Activated naive CD4-positive, alpha-beta T cell treated with anti-CD3 and anti-CD28 coated beads for 36 hours (primary cell): ENCODE data around the gene PMVK. TPM values are rescaled to one million over a fixed set of nuclear protein-coding genes. Genes with fewer than 3 reads are reported as not detected.

Source experiments
- CTCF ChIA-PET: fragments of 350-600 bp; sonication (Branson Sonifier 250); formaldehyde crosslinking; loops from one replicate; lab custom pipeline; 2021; ENCODE audit warnings: antibody characterized with exemption; lab: Charles Lee
- DNase-seq: peaks from one replicate; pipeline ENCODE4 v3.0.0-alpha.2; 2020
- H3K27ac Mint-ChIP-seq: one replicate; pipeline ENCODE4 v1.8.0; 2021; ENCODE audit warnings: mild to moderate bottlenecking, mixed read lengths
- H3K27me3 Mint-ChIP-seq: one replicate; pipeline ENCODE4 v1.8.0; 2021; ENCODE audit warnings: low read depth, mixed read lengths
- H3K36me3 Mint-ChIP-seq: one replicate; pipeline ENCODE4 v1.8.0; 2021; ENCODE audit warnings: low read depth, mixed read lengths
- H3K4me1 Mint-ChIP-seq: one replicate; pipeline ENCODE4 v1.8.0; 2021; ENCODE audit warnings: low read depth, mixed read lengths
- H3K4me3 Mint-ChIP-seq: one replicate; pipeline ENCODE4 v1.8.0; 2021; ENCODE audit warnings: mild to moderate bottlenecking, moderate library complexity, mixed read lengths
- H3K9me3 Mint-ChIP-seq: one replicate; pipeline ENCODE4 v1.8.0; 2021; ENCODE audit warnings: mixed read lengths
- intact Hi-C: fragments of 100-400 bp; cut with micrococcal nuclease; formaldehyde crosslinking; loops from one replicate; pipeline ENCODE4 v1.15.1; 2023
- total RNA-seq, 2 experiments: library from RNA; stranded (reverse); gene quantifications; one replicate each; pipeline ENCODE4 v1.2.3, GENCODE V29; 2021

PMVK gene
- total RNA-seq, 2 experiments from 2014 or later, result 29.8 to 30.5 TPM

DNA sequence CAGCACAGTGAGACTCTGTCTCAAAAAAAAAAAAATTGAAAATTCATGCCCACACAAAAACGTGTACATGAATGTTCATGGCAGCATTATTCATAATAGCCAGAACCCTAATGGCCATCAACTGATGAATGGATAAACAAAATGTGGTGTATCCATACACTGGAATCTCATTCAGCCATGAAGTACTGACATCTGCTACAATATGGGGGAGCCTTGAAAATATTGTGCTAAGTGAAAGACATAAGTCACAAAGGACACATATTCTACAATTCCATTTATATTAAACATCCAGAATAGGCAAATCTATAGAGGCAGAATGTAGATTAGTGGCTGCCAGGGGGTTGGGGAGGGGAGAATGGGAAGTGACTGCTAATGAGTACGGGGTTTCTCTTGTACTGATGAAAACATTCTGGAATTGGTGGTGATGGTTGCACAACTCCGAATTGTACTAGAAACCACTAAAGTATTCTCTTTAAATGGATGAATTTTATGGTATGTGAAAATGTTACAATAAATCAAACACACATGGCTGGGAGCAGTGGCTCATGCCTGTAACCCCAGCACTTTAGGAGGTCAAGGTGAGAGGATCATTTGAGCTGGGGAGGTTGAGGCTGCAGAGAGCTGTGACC lies 33.5 kb downstream of the PMVK start:
- Mint-ChIP-seq H3K4me1 (no peaks in the 10 kb centered on the region), H3K27me3 (no peaks in the 10 kb centered on the region), H3K9me3 (no peaks in the 10 kb centered on the region), H3K36me3 (no peaks in the 10 kb centered on the region), H3K4me3 (no peak overlapping the region), H3K27ac (no peak overlapping the region)
- CTCF ChIA-PET, result no interaction called here
- DNase-seq, result no peak
- intact Hi-C loops, result no loop called here

- Mint-ChIP-seq H3K36me3 (no peaks in the 10 kb centered on the region), H3K4me3 (no peak overlapping the region), H3K9me3 (no peaks in the 10 kb centered on the region), H3K4me1 (no peaks in the 10 kb centered on the region), H3K27ac (no peak overlapping the region), H3K27me3 (no peaks in the 10 kb centered on the region)
- DNase-seq, result no peak
- CTCF ChIA-PET, result no interaction called here
- intact Hi-C loops, result no loop called here
These were observed 34.9 kb downstream of the PMVK start for GRCh38 chr1:154901591-154901990.

DNA sequence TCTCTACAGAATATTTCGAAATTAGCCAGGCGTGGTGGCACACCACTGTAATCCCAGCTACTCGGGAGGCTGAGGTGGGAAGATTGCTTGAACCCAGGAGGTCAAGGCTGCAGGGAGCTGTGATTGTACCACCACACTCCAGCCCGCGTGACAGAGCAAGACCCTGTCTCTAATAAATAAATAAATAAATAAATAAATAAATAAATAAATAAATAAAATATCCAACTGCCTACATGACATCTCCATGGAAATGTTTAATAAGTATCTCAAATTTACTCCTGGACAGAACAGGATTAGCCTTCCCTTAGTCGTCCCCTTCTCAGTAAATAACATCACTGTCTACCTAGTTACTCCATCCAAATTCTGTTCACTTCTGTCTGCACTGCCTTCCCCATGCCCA lies 37.5 kb downstream of the PMVK start:
- intact Hi-C loops, result no loop called here
- no peak for DNase-seq
- CTCF ChIA-PET, result no interaction called here
- H3K4me3 Mint-ChIP-seq, result no peak overlapping the region
- H3K9me3 Mint-ChIP-seq, result no peaks in the 10 kb centered on the region
- H3K4me1 Mint-ChIP-seq, result no peaks in the 10 kb centered on the region
- H3K36me3 Mint-ChIP-seq, result no peaks in the 10 kb centered on the region
- no peak overlapping the region for H3K27ac Mint-ChIP-seq
- no peaks in the 10 kb centered on the region for H3K27me3 Mint-ChIP-seq

DNA sequence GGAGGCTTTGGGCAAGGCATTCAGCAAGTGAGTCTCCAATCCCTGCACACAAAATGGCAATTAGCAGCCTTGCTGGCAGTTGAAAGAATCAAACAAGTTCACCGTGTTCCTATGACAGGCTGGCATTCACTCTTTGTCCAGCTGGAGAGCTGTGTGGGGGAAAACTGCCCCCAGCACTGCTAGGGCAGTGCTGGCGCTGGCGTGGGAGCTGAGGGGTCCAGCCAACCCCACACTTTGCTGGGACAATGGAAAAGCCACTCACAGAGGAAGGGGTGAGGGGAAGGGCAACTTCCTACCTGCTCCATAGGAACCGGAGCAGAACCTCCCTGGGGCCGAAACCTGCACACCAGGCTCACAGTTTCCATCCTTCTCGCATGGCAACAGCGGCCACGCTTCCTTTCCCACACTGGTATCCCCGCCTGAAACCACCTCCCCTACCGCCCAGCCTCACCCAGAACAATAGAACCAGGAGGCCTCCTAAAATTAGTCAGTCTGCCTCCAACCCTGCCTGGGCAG lies 39.7 kb downstream of the PMVK start:
- Mint-ChIP-seq H3K27me3 (no peaks in the 10 kb centered on the region), H3K36me3 (no peaks in the 10 kb centered on the region), H3K9me3 (no peaks in the 10 kb centered on the region), H3K27ac (no peak overlapping the region), H3K4me3 (no peak overlapping the region), H3K4me1 (no peaks in the 10 kb centered on the region)
- intact Hi-C loops, result no loop called here
- no peak for DNase-seq
- CTCF ChIA-PET, result interaction anchor here (1.6 kb wide), 1 partner anchor 18 kb away, joined by 5 read pairs; no protein-coding TSS in a partner anchor

DNA sequence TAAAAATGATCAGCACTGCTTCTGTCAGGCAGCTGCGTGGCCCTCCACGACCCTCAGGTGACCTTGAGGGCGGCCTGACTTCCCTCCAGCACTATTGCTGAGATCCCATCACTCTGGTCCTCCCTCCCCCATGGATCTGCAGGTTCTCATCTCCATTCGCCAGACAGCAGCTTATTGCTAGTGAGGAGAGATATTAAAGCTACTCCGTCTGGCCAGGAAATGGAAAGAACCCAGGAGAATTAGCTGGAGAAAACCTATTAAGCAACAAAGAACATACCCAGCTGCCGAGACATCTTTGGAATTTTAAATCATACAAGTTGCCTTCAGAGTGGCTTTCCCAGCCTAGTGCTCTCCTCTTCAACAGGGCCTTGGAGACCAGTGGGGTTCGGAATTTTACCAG lies 40.7 kb downstream of the PMVK start:
- Mint-ChIP-seq H3K9me3 (no peaks in the 10 kb centered on the region), H3K4me1 (no peaks in the 10 kb centered on the region), H3K36me3 (no peaks in the 10 kb centered on the region), H3K4me3 (no peak overlapping the region), H3K27me3 (no peaks in the 10 kb centered on the region), H3K27ac (no peak overlapping the region)
- intact Hi-C loops, result no loop called here
- DNase-seq, result no peak
- CTCF ChIA-PET, result interaction anchor here (1.2 kb wide), 1 partner anchor 18 kb away, joined by 5 read pairs; no protein-coding TSS in a partner anchor

DNA sequence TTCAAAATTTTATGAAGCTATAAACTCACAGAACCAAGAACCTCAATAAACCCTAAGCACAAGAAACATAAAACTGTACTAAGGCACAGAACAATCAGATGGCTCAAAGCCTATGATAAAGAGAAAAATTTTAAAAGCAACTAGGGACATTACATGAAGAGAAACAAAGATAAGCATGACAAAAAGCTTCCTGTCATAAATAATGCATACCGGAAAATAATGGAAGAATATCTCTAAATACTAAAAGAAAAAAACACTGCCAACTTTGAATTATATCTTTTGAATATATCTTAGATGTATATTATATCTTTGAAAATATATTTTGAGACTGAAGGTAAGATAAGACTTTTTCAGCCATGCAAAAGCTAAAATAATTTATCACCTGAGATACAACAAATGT lies 45.1 kb downstream of the PMVK start:
- CTCF ChIA-PET, result interaction anchor here (0.7 to 1.8 kb wide), 3 partner anchors 13 to 222 kb away, joined by 4 to 6 read pairs (median 4); no protein-coding TSS in a partner anchor
- intact Hi-C loops, result no loop called here
- Mint-ChIP-seq H3K27me3 (no peaks in the 10 kb centered on the region), H3K27ac (no peak overlapping the region), H3K4me3 (no peak overlapping the region), H3K36me3 (no peaks in the 10 kb centered on the region), H3K9me3 (no peaks in the 10 kb centered on the region), H3K4me1 (peaks cover 3% of the 10 kb centered on the region)
- no peak for DNase-seq

GRCh38 chr1:154888757-154889156 lies 47.8 kb downstream of the PMVK start:
- H3K4me1 Mint-ChIP-seq, result peaks cover 9% of the 10 kb centered on the region
- H3K4me3 Mint-ChIP-seq, result no peak overlapping the region
- CTCF ChIA-PET, result interaction anchor here (1.3 kb wide), 1 partner anchor 10 kb away, joined by 4 read pairs; no protein-coding TSS in a partner anchor
- H3K27ac Mint-ChIP-seq, result no peak overlapping the region
- no peaks in the 10 kb centered on the region for H3K9me3 Mint-ChIP-seq
- no peak for DNase-seq
- intact Hi-C loops, result no loop called here
- no peaks in the 10 kb centered on the region for H3K27me3 Mint-ChIP-seq
- no peaks in the 10 kb centered on the region for H3K36me3 Mint-ChIP-seq

GRCh38 chr1:154886281-154887015 lies 50.1 kb downstream of the PMVK start:
- intact Hi-C loops, result no loop called here
- peaks cover 9% of the 10 kb centered on the region for H3K4me1 Mint-ChIP-seq
- DNase-seq, result no peak
- H3K27me3 Mint-ChIP-seq, result no peaks in the 10 kb centered on the region
- no peaks in the 10 kb centered on the region for H3K36me3 Mint-ChIP-seq
- CTCF ChIA-PET, result interaction anchor here (0.5 to 1.0 kb wide), 4 partner anchors 186 to 218 kb away, joined by 3 read pairs; no protein-coding TSS in a partner anchor
- no peak overlapping the region for H3K27ac Mint-ChIP-seq
- no peak overlapping the region for H3K4me3 Mint-ChIP-seq
- no peaks in the 10 kb centered on the region for H3K9me3 Mint-ChIP-seq

DNA sequence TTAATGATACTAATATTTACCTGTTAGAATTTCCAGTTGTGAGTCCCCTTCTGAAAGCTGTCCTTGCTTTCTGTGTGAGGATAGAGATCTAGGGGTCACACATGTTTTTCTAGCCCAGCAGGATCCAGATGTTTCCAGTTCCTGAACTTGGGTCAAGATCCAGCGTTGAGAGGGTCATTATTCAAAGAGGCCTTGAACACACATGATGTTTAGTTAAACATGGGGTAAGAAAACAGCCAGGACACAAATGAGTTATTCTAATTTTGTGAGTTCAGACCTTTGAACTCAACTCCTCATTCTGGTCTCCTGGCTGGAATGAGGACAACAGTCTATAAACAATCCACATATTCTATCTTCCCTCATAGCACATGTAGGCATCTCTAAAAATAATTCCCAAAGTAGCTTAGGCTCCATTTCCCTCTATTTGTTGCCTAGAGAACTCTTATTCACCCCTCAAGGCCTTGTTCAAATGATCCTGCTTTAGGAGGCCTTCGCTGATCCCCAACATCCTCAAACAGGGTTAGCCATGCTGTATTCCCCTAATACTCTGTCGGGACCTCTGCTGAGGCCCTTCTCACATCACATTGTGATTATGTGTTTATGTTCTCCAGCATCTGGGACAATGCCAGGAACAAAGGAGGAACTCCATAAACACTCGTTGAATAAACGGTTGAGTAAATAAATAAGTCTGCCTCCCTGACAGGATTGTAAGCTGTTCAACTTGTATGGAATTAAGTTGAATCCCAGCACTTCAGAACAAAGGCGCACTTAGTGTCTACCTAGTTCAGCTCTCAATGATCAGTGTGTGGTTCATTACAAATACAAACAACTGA lies 51.4 kb downstream of the PMVK start:
- Mint-ChIP-seq H3K9me3 (no peaks in the 10 kb centered on the region), H3K27ac (no peak overlapping the region), H3K36me3 (no peaks in the 10 kb centered on the region), H3K27me3 (no peaks in the 10 kb centered on the region), H3K4me1 (peaks cover 9% of the 10 kb centered on the region), H3K4me3 (no peak overlapping the region)
- CTCF ChIA-PET, result interaction anchor here (0.6 to 1.5 kb wide), 3 partner anchors 11 to 536 kb away, joined by 3 to 4 read pairs (median 3); no protein-coding TSS in a partner anchor
- DNase-seq, result no peak
- intact Hi-C loops, result no loop called here

DNA sequence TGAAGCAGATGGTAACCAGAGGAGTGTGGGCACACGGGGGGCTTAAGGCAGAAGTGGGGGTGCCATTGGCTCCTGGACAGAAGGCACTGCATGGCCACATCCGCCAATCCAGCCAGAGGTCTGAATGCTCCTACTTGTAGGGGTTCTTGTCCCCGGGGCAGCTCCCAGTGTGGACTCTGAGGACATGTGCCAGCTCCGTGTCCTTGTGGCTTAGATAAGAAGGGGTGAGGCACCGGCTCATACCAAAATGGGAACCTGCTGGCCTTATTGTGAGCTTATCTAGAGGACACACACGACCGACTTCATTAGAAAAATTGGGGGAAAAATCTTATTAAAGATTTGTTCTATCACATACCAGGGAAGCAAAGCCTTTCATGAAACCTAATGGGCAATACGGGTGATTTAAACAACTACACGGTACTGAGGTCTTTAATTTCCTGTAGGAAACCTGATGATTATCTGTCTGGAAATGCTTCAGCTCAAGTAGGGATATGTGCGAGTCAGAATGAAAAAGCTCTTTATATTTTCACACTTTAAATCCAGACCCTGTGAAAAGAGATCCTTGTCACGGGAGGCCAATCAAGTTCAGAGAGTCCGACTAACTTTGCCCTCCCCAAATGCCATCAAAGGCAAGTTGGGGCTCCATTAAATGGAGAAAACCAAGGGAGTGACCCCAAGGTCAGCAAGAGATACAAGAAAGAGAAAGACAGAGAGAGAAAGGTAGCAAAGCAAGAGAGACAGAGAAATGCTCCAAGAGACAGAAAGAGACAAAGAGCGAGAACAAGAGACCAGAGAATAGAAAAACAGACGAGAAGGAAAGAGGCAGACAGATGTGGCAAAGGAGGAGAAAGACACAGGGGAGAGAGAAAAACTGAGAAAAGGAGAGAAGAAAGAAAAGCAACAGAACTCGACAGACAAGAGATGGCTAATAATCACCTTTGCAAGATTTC lies 52.3 kb downstream of the PMVK start:
- no peaks in the 10 kb centered on the region for H3K27me3 Mint-ChIP-seq
- peaks cover 9% of the 10 kb centered on the region for H3K4me1 Mint-ChIP-seq
- no peak overlapping the region for H3K27ac Mint-ChIP-seq
- intact Hi-C loops, result no loop called here
- no peaks in the 10 kb centered on the region for H3K36me3 Mint-ChIP-seq
- H3K9me3 Mint-ChIP-seq, result no peaks in the 10 kb centered on the region
- CTCF ChIA-PET, result interaction anchor here (0.6 to 1.5 kb wide), 4 partner anchors 10 to 215 kb away, joined by 3 to 6 read pairs (median 4); no protein-coding TSS in a partner anchor
- no peak overlapping the region for H3K4me3 Mint-ChIP-seq
- no peak for DNase-seq

DNA sequence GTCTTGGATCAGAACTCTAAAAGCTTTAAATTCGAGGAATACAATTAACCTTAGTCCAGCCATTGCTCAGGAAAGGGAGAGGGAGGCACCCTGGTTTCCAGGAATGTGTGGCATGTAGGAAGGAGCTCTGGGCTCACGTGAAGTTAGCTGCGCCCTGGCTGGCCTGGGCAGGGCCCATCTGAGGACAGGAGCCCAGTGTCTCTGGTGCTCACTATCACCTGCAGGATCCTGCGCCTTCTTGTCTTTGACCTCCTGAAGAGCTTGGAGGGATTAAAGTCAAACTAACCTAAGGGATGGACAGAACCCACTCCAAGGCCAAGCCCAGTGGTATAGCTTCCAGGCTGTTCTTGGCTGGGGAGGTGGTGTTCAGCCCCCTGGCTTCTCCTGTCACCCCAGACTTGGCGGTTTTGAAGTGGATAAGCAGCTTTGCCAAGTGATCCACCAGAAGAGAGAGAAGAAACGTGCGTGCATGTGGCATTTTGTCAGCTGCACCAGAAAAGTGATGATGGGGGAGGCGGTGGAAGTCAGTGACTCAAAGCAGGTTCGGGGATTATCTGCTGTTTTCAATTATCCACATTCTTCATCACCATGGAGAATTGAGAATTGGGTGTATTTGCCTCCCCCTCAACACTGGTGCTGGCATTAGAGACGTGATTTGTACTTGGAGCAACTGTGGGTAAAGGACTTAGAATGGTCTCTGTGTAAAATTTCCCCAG lies 54.5 kb downstream of the PMVK start:
- intact Hi-C loops, result no loop called here
- no peaks in the 10 kb centered on the region for H3K9me3 Mint-ChIP-seq
- no peaks in the 10 kb centered on the region for H3K36me3 Mint-ChIP-seq
- CTCF ChIA-PET, result interaction anchor here (0.7 to 2.5 kb wide), 6 partner anchors 30 to 287 kb away, joined by 3 to 9 read pairs (median 3); no protein-coding TSS in a partner anchor
- no peak overlapping the region for H3K27ac Mint-ChIP-seq
- H3K4me3 Mint-ChIP-seq, result no peak overlapping the region
- H3K27me3 Mint-ChIP-seq, result no peaks in the 10 kb centered on the region
- H3K4me1 Mint-ChIP-seq, result peaks cover 12% of the 10 kb centered on the region
- no peak for DNase-seq
